NK-92 (cell line): Measurements from ENCODE around the gene SEMA3B.
"Not testable (repeated sequence)": the region's sequence is repeated elsewhere in the genome, so short reads cannot be mapped to it uniquely, and the experiment has no call there.

Experiments
- DNase-seq: peaks from one replicate; lab custom pipeline; 2025; ENCODE audit not compliant: unreplicated experiment; lab: John Stamatoyannopoulos, UW

Gene SEMA3B

GRCh38 chr3:50271314-50271936 is 2.5 kb downstream of the SEMA3B start:
- no peak for DNase-seq

DNA sequence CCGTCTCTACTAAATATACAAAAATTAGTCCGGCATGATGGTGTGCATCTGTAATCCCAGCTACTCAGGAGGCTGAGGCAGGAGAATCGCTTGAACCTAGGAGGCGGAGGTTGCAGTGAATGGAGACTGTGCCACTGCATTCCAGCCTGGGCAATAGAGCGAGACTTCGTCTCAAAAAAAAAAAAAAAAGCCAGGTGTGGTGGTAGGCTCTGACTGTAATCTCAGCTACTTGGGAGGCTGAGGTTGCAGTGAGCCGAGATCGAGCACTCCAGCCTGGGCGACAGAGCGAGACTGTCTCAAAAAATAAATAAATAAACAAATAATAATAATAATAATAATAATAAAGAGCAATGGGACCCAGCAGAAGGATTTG is 3.6 kb downstream of the SEMA3B start:
- DNase-seq: not testable (repeated sequence)

DNA sequence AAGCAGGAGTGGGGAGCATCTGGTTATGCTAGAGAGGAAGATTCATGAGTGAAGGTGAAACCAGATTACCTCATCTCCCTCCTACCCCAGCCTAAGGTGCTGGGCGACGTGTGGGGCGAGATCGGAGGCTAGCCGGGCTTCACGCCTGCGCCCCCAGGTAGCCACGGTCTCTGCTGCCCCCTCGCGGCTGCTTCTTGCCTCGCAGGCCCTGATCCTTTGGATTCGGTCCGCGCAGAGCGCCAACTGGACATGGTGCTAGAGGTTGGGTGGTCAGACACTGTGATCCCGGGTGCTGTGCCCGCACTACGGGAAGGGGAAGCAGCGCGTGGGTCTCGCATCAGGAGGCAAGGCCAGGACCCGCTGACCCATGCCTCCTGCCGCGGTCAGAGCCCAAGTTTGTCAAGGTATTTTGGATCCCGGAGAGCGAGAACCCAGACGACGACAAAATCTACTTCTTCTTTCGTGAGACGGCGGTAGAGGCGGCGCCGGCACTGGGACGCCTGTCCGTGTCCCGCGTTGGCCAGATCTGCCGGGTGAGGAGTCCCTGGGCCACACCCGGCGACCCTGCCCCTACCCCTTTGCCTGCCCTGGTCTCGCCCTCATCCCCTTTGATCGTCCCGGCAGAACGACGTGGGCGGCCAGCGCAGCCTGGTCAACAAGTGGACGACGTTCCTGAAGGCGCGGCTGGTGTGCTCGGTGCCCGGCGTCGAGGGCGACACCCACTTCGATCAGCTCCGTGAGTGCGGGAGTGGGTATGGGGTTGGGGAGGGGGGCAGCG is 4.2 kb downstream of the SEMA3B start:
- DNase-seq: no peak

DNA sequence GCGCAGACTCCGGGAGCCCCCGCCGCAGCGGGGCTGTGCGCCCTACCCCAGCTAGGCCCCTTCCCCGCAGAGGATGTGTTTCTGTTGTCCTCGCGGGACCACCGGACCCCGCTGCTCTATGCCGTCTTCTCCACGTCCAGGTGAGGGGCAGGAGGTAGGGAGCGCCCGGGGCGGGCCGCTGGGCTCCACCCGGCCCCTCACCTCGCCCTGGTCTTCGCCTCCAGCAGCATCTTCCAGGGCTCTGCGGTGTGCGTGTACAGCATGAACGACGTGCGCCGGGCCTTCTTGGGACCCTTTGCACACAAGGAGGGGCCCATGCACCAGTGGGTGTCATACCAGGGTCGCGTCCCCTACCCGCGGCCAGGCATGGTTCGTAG is 4.7 kb downstream of the SEMA3B start:
- no peak for DNase-seq

DNA sequence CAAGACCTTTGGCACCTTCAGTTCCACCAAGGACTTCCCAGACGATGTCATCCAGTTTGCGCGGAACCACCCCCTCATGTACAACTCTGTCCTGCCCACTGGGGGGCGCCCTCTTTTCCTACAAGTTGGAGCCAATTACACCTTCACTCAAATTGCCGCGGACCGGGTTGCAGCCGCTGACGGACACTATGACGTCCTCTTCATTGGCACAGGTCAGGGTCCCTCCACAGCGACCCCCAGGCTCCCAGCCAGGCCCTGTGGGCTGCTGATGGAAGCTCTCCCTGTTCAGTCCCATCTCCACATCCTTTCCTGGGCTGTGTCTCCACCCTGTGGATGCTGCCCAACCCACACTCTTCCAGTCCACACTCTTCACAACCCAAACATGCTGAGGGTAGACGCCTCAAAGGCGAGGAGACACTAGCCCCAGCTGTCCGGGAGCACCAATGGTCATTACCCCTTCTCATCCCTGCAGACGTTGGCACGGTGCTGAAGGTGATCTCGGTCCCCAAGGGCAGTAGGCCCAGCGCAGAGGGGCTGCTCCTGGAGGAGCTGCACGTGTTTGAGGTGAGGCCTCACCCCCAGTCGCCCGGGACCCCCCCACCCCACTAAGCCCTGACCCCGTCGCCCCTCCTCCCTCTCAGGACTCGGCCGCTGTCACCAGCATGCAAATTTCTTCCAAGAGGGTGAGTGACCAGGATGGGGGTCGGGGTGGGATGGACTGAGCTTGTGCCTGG is 5.6 kb downstream of the SEMA3B start:
- DNase-seq: no peak

- no peak for DNase-seq
These were observed 6.4 kb downstream of the SEMA3B start for GRCh38 chr3:50275141-50275995.

DNA sequence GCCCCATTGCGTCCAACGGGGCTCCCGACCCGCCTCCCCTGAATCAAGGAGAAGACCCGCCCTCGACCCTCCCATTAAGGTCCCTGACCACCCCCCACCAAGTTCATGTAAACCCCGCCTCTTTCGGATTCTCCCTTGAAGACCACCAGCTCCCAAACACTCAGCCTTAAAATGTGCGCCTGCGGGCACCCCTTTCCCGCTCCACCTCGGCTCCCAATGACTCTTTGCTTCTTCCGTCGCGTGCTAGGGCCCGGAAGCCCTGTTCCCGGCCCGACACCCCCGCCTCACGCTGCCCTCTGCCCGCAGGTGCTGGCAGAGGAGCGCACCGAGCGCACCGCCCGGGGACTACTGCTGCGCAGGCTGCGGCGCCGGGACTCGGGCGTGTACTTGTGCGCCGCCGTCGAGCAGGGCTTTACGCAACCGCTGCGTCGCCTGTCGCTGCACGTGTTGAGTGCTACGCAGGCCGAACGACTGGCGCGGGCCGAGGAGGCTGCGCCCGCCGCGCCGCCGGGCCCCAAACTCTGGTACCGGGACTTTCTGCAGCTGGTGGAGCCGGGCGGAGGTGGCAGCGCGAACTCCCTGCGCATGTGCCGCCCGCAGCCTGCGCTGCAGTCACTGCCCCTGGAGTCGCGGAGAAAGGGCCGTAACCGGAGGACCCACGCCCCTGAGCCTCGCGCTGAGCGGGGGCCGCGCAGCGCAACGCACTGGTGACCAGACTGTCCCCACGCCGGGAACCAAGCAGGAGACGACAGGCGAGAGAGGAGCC is 7.2 kb downstream of the SEMA3B start:
- no peak for DNase-seq

DNA sequence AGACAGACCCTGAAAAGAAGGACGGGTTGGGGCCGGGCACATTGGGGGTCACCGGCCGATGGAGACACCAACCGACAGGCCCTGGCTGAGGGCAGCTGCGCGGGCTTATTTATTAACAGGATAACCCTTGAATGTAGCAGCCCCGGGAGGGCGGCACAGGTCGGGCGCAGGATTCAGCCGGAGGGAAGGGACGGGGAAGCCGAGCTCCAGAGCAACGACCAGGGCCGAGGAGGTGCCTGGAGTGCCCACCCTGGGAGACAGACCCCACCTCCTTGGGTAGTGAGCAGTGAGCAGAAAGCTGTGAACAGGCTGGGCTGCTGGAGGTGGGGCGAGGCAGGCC is 7.8 kb downstream of the SEMA3B start:
- no peak for DNase-seq

DNA sequence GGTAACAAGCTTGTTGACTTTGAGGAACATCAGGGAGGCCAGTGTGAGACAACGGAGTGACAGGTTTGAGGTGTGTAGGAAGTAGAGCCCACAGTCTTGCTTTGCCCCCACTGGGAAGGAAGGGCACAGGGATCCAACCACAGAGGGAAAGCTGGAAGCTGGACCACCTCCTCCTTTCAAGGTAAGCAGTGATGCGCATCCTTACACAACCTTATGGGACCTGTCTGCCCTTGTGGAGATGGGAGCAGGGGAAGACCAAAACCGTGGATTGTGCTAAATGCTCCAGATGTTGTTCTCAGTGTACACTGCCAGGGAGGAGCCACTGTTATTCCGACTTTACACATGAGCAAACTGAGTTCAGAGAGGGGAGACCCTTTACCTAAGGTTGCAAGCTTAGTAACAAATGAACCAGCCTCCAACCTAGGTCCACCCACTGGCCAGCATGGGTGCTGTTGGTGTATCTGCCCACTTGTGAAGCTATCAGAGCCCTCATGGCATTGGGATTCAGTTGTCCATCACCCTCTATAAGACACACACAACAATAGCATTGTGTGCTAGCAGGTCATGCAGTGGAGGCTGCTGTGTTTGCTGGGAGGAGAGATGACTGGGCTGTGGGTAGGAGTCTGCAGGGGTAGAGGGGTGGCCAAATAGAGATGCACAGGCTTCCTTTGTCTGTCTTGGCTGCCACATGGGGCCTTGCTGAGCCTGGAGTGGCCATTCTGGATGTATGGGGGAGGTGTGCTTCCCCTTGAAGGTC is 9.4 kb downstream of the SEMA3B start:
- DNase-seq: no peak

DNA sequence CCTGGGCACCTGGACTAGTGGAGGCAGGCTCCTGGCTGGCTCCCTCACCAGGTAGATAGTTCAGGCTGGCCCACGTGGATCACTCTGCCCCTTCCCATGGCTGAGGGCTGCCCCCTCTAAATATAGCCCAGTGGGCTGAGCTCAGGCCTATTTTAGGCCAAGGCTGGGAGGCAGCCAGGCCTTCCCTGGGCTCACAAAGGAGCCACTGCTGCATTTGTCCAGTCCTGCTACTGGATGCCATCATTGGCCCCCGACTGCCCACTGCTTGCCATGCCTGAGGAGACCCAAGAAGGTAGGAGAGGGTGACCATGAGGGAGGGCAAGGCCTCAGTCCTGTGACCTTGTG is 9.9 kb downstream of the SEMA3B start, which contains the start of gene LSMEM2:
LSMEM2 (plus strand) TSS at position 208 of the 345 bp plus-strand sequence; CDS start at position 235, 27 bp downstream.
- no peak for DNase-seq

- no peak for DNase-seq
These were observed 10.5 kb downstream of the SEMA3B start for GRCh38 chr3:50279255-50280016.

- DNase-seq: not testable (repeated sequence)
These were observed 15.2 kb downstream of the SEMA3B start for GRCh38 chr3:50284121-50284520.

DNA sequence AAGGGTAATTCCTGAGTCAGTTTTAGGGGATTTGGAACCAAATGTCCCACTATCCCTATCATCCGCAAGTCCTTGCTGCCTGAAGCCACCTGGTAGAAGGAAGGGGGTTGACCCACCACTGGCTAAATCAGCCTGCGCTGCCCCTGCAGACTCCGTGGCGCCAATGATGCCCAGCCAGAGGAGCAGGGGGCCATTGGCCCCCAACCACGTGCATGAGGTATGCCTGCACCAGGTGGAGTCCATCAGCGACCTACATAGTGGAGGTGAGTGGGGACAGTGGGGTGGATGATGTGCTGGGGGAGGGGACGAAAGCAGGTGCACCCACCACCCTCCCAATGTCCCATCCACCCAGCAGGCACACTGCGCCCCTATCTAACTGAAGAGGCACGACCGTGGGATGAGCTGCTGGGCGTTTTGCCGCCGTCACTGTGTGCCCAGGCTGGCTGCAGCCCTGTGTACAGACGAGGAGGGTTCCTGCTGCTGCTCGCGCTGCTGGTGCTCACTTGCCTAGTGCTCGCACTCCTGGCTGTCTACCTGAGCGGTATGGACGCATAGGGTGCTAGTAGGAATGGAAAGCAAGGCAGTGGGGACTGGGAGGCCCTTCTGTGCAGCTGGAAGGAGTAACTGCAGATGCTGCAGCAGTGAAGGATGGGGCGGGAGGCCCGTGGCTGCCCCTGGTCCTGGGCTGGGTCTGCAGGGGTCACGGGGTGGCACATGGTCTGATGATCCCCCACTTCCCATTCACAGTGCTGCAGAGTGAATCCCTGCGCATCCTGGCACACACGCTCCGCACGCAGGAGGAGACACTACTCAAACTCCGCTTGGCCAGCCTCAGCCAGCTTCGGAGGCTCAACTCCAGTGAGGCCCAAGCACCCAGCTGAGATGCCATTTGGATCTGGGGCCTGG is 17.6 kb downstream of the SEMA3B start:
- DNase-seq: no peak

DNA sequence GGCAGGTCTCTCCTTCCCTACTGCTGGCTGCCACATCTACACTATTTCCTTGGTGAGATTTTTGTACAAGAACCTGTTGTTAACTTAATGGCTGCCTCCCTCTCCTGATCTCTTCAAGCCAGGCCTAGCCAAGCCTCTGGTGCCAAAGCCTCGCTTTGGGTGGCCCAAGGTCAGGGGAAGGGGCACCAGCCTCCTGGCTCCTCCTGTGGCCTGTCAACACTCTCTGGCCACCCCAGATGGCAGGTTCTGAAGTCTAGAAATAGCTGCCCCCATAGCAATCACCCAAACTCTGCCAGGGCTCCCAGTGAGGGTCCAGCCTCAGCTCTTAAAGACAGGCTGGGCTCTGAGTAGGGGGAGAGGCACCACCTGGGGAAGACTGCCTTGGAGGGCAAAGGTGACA is 18.3 kb downstream of the SEMA3B start:
- no peak for DNase-seq

DNA sequence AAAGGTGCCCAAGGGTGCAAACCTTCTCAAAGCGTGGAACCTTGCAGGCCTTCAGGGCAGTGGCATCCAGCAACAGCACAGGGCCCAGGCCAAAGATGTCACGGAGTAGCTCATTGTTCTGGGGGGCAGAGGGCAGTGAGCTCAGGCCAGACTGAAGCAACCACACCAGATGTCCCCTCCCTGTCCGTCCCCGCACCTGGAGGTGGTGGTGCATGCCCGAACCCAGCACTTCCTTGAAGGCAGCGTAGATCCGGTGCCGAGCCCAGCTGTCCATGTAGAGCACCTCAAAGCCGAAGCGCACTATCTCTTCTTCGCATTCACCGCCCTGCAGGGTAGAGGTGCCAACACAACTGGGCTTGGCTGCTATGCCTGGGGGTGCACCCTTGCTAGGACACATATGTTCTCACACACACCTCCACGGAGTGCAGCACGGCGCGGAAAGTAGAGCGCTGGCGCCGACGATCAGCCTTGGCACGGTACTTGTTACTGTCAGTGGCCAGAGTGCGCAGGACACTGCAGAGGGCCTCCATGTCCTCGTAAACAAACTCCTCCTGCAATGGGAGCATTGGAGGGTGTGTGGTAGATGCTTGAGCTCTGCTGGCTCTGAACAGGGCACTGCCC is 19.6 kb downstream of the SEMA3B start:
- no peak for DNase-seq

GRCh38 chr3:50289130-50289529 is 20.2 kb downstream of the SEMA3B start:
- DNase-seq: no peak

DNA sequence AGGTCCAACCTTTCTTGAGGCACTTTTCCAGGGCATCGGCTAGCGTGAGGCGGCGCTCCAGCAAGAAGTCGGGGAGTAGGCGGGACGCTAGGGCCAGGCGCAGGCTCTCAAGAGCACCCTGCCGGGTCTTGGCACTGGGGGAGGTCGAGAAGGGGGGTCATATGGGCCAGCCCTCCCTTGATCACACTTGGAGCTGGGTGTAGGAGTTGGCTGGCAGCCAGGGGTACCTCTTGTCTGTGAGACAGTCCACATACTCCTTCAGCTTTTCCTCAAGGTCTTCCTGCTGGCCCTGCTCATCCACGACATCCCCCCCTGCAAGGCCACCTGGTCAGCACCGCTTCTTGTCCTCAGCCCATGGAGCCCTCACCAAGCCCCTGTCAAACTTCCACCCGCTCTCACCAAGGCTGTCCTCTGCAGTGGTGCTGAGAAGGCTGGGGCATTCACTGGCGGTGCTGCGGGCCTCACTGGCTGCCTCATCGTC is 21.3 kb downstream of the SEMA3B start:
- DNase-seq: no peak
